GM19463 (cell line): Measurements from ENCODE around the gene FAM181A.
A peak's percentile ranks its signal among the peaks of the same experiment; 100 is the strongest.

Source experiments
- ATAC-seq: cut with Tn5 transposase; IDR thresholded peaks from one replicate; pipeline ENCODE4 v1.9.1; 2021; ENCODE audit warnings: mild to moderate bottlenecking, moderate library complexity; ENCODE audit not compliant: unreplicated experiment

FAM181A gene

GRCh38 chr14:93903342-93904184 is 23.6 kb upstream of the FAM181A start:
- ATAC-seq: no peak

- ATAC-seq: no peak
Measured at GRCh38 chr14:93905623-93906022, 21.5 kb upstream of the FAM181A start.

- ATAC-seq: peak; percentile 82
Measured at GRCh38 chr14:93906341-93907329, 20.5 kb upstream of the FAM181A start.

GRCh38 chr14:93909429-93910128 is 17.6 kb upstream of the FAM181A start:
- ATAC-seq: no peak

GRCh38 chr14:93911975-93912615 is 15.0 kb upstream of the FAM181A start:
- ATAC-seq: no peak

- no peak for ATAC-seq
Measured at GRCh38 chr14:93912782-93913181, 14.4 kb upstream of the FAM181A start.

GRCh38 chr14:93914278-93914677 is 12.9 kb upstream of the FAM181A start:
- no peak for ATAC-seq

GRCh38 chr14:93915070-93915705 is 12.0 kb upstream of the FAM181A start:
- no peak for ATAC-seq

GRCh38 chr14:93915800-93916199 is 11.3 kb upstream of the FAM181A start:
- no peak for ATAC-seq

- ATAC-seq: no peak
Measured at GRCh38 chr14:93916498-93916897, 10.6 kb upstream of the FAM181A start.

- no peak for ATAC-seq
Measured at GRCh38 chr14:93917141-93917540, 10.0 kb upstream of the FAM181A start.

- ATAC-seq: no peak
Measured at GRCh38 chr14:93921001-93921806, 5.9 kb upstream of the FAM181A start.

GRCh38 chr14:93923626-93924025 is 3.5 kb upstream of the FAM181A start:
- ATAC-seq: no peak

GRCh38 chr14:93924592-93925355 is 2.4 kb upstream of the FAM181A start:
- ATAC-seq: no peak

GRCh38 chr14:93925374-93925895 is 1.7 kb upstream of the FAM181A start:
- no peak for ATAC-seq

- ATAC-seq: no peak
Measured at GRCh38 chr14:93926245-93926872, 785 bp upstream of the FAM181A start.

- ATAC-seq: no peak
Measured at GRCh38 chr14:93927800-93928145, 629 bp downstream of the FAM181A start.
